ENCODE measurements around the gene TMEM203.

The TMEM203 gene

GRCh38 chr9:137198051-137198901 is 7.2 kb downstream of the TMEM203 start:
- H3K9ac ChIP-seq (ENCODE audit: low read length), result no peak overlapping the region

GRCh38 chr9:137195525-137196220 is 9.8 kb downstream of the TMEM203 start:
- Histone ChIP-seq H4K20me1 (ENCODE audit: insufficient read depth, low read length) (no peaks in the 10 kb centered on the region), H3K4me3 (ENCODE audit: low read length) (no peak overlapping the region), H3K4me1 (ENCODE audit: low read length) (peaks cover 5% of the 10 kb centered on the region), H3K79me2 (ENCODE audit: low read length) (peaks cover 3% of the 10 kb centered on the region; the same call in 1 of the 2 replicates), H3K27ac (ENCODE audit: low read length) (no peak overlapping the region), H3K9ac (ENCODE audit: low read length) (no peak overlapping the region), H3K4me2 (ENCODE audit: low read length) (no peak overlapping the region), H3K36me3 (replicated peaks; ENCODE audit: low read depth, low read length) (peaks cover 2% of the 10 kb centered on the region), H3K9me3 (ENCODE audit: insufficient read depth, low read length) (no peaks in the 10 kb centered on the region), H2AFZ (ENCODE audit: low read depth, low read length) (no peak overlapping the region), H3K27me3 (ENCODE audit: low read depth, low read length) (no peaks in the 10 kb centered on the region)
- TF ChIP-seq EZH2phosphoT487 (IDR thresholded peaks at IDR 0.05; ENCODE audit: low read depth) (no peak), CTCF (IDR thresholded peaks at IDR 0.05; ENCODE audit: low read depth, low read length) (no peak)

More at GRCh38 chr9:137198051-137198901, 7.2 kb downstream of the TMEM203 start:
- no peak overlapping the region for H3K4me3 ChIP-seq (ENCODE audit: low read length)
- no peaks in the 10 kb centered on the region for H4K20me1 ChIP-seq (ENCODE audit: insufficient read depth, low read length)
- H3K36me3 ChIP-seq (replicated peaks; ENCODE audit: low read depth, low read length), result no peaks in the 10 kb centered on the region
- no peaks in the 10 kb centered on the region for H3K9me3 ChIP-seq (ENCODE audit: insufficient read depth, low read length)
- no peak overlapping the region for H2AFZ ChIP-seq (ENCODE audit: low read depth, low read length)
- no peaks in the 10 kb centered on the region for H3K27me3 ChIP-seq (ENCODE audit: low read depth, low read length)
- H3K4me2 ChIP-seq (ENCODE audit: low read length), result no peak overlapping the region
- H3K79me2 ChIP-seq (ENCODE audit: low read length), result peaks cover 19% of the 10 kb centered on the region
- no peak for TF ChIP-seq EZH2phosphoT487 (IDR thresholded peaks at IDR 0.05; ENCODE audit: low read depth)
- no peak overlapping the region for H3K27ac ChIP-seq (ENCODE audit: low read length)
- peaks cover 11% of the 10 kb centered on the region for H3K4me1 ChIP-seq (ENCODE audit: low read length)

- peaks cover 6% of the 10 kb centered on the region for H3K36me3 ChIP-seq (replicated peaks; ENCODE audit: low read depth, low read length)
- H3K27ac ChIP-seq (ENCODE audit: low read length), result no peak overlapping the region
- no peak overlapping the region for H3K4me2 ChIP-seq (ENCODE audit: low read length)
- no peaks in the 10 kb centered on the region for H3K27me3 ChIP-seq (ENCODE audit: low read depth, low read length)
- TF ChIP-seq EZH2phosphoT487 (IDR thresholded peaks at IDR 0.05; ENCODE audit: low read depth) (no peak), CTCF (IDR thresholded peaks at IDR 0.05; ENCODE audit: low read depth, low read length) (no peak)
- no peaks in the 10 kb centered on the region for H3K9me3 ChIP-seq (ENCODE audit: insufficient read depth, low read length)
- H3K79me2 ChIP-seq (ENCODE audit: low read length), result peaks cover 9% of the 10 kb centered on the region
- no peaks in the 10 kb centered on the region for H4K20me1 ChIP-seq (ENCODE audit: insufficient read depth, low read length)
- H2AFZ ChIP-seq (ENCODE audit: low read depth, low read length), result no peak overlapping the region
- peaks cover 8% of the 10 kb centered on the region for H3K4me1 ChIP-seq (ENCODE audit: low read length)
- H3K9ac ChIP-seq (ENCODE audit: low read length), result no peak overlapping the region
- H3K4me3 ChIP-seq (ENCODE audit: low read length), result no peak overlapping the region
Observed at GRCh38 chr9:137194909-137195308, 10.5 kb downstream of the TMEM203 start.

GRCh38 chr9:137194388-137194787 is 11.1 kb downstream of the TMEM203 start:
- Histone ChIP-seq H3K4me3 (ENCODE audit: low read length) (no peak overlapping the region), H3K9me3 (ENCODE audit: insufficient read depth, low read length) (no peaks in the 10 kb centered on the region), H3K4me1 (ENCODE audit: low read length) (peaks cover 9% of the 10 kb centered on the region), H2AFZ (ENCODE audit: low read depth, low read length) (no peak overlapping the region), H3K79me2 (ENCODE audit: low read length) (peaks cover 14% of the 10 kb centered on the region), H3K27me3 (ENCODE audit: low read depth, low read length) (no peaks in the 10 kb centered on the region), H3K27ac (ENCODE audit: low read length) (no peak overlapping the region), H3K4me2 (ENCODE audit: low read length) (no peak overlapping the region), H3K36me3 (replicated peaks; ENCODE audit: low read depth, low read length) (peaks cover 6% of the 10 kb centered on the region), H3K9ac (ENCODE audit: low read length) (no peak overlapping the region), H4K20me1 (ENCODE audit: insufficient read depth, low read length) (no peaks in the 10 kb centered on the region)
- no peak for TF ChIP-seq CTCF (IDR thresholded peaks at IDR 0.05; ENCODE audit: low read depth, low read length)
- no peak for TF ChIP-seq EZH2phosphoT487 (IDR thresholded peaks at IDR 0.05; ENCODE audit: low read depth)

All from OCI-LY3 (cell line).